Epidermal melanocyte (primary cell): Measurements from ENCODE around the gene PRDM16.
A peak's percentile ranks its signal among the peaks of the same experiment; 100 is the strongest.

Experiments
- DNase-seq: peaks from one replicate; pipeline ENCODE4 v3.0.0; 2011; ENCODE audit warnings: low spot score; ENCODE audit not compliant: insufficient read length

PRDM16 gene

GRCh38 chr1:3469849-3470649 is 401.0 kb downstream of the PRDM16 start:
- DNase-seq = no peak

DNA sequence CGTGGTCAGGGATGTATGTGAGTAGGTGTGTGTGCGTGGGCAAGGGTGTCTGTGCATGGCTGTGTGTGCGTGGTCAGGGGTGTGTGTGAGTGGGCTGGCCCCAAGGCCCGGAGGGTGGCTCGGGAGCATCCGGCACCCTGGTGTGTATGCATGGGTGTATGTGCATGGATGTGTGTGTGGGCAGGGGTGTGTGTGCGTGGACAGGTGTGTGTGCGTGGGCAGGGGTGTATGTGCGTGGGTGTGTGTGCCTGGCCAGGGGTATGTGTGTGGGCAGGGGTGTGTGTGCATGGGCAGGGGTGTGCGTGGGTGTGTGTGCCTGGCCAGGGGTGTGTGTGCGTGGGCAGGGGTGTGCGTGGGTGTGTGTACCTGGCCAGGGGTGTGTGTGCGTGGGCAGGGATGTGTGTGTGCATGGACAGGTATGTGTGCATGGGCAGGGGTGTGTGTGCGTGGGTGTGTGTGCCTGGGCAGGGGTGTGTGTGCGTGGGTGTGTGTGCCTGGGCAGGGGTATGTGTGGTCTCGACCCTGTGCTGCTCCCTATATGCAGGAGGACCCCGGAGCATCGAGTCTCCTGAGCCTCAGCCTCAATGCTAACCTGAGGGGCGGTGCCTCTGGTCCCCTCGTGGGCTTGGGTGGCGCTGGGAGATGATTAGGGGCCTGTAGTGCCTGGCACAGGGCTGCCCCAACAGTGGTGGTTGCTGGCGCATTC is 401.8 kb downstream of the PRDM16 start:
- no peak for DNase-seq

DNA sequence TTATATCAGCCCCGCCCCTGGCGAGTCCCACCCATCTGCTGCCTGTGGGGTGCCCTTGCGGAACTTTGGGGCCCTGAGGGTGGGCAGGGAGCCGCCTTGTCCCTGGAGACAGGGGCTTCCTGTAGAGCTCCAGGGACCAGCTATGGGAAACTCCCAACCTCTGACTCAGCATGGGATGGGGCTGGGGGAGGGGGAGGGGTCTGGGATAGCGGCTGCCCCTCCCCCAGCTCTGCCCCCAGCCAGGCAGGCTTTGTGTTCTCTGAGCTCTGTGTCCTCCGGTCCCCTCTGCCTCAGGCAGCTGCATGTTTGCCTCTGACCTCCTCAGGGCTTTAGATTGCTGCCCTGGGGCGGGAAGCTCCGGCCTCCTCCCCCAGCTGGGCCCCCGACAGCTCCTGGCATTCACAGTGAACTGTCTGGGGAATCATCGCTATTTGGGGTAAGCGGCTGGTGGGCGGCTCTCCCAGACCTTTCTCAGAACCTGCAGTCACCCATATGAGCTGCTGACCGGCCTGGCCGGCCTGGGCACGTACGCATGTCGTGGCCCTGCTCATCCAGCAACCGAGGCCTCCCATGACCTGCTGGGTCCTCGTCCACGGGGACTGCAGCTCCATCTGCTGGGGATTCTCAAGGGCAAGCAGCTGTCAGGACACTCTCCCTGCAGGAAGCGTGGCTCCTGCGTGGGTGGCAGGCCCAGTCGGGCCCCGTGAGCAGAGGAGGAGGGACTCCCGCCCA is 402.5 kb downstream of the PRDM16 start:
- peak; percentile 56 for DNase-seq

DNA sequence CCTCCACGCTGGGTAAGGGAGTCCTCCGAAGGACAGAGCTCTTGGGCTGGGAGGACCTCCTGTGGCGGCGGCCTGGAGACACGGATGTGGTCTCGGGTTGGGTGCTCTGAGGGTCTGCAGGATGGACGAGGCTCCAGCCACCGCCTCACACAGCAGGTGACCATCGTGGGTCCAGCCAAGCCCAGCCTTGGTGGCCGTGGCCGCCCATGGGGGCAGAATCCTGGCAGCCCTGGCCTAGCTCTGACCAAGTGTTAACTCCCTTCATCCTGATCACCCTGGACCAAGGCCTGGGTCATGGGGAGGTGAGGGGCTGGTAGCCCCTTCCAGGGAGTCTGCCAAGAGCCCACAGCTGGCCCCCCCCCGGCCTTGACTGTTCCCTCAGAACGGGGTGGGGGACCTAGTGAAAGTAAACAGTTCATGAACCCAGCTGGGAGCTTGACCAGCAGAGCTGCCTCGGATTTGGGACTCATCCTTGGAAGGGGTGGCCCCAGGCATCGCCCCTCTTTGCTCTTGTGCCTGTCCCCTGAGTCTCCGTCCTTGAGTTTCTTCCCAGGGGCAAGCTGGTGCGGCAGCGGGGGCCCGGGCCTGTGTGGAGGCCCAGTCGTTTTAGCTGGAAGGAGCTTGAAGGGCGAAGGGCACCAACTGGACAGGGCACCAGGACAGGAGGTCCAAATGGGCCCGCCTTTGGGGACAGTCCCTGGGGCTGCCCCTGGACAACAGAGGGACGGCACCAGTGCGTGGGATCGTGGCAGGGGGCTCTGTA is 403.3 kb downstream of the PRDM16 start:
- no peak for DNase-seq

- DNase-seq = no peak
Measured at GRCh38 chr1:3472906-3473305, 403.9 kb downstream of the PRDM16 start.

- DNase-seq = peak; percentile 42
Measured at GRCh38 chr1:3473381-3473844, 404.4 kb downstream of the PRDM16 start.

- DNase-seq = no peak
Measured at GRCh38 chr1:3474016-3474415, 405.0 kb downstream of the PRDM16 start.

- no peak for DNase-seq
Measured at GRCh38 chr1:3474421-3474820, 405.4 kb downstream of the PRDM16 start.

GRCh38 chr1:3475839-3476573 is 407.0 kb downstream of the PRDM16 start:
- no peak for DNase-seq

- no peak for DNase-seq
Measured at GRCh38 chr1:3476666-3477065, 407.7 kb downstream of the PRDM16 start.

- no peak for DNase-seq
Measured at GRCh38 chr1:3477241-3477995, 408.4 kb downstream of the PRDM16 start.

- no peak for DNase-seq
Measured at GRCh38 chr1:3478187-3478586, 409.2 kb downstream of the PRDM16 start.

GRCh38 chr1:3479511-3480368 is 410.7 kb downstream of the PRDM16 start:
- DNase-seq = no peak

DNA sequence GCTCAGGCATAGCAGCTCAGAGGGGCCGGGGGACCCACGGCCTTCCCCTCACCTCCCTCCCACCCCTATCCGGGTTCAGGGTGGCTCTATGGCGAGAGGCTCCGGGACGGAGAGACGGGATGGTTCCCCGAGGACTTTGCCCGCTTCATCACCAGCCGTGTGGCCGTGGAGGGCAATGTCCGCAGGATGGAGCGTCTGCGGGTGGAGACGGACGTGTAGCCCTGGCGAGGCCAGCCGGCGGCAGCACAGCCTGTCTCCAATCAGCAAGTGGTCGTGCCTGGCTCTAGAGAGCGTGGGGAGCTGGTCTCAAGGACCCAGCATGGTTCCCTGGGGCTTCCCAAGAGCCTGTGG is 411.3 kb downstream of the PRDM16 start:
- no peak for DNase-seq

GRCh38 chr1:3481046-3481445 is 412.0 kb downstream of the PRDM16 start:
- DNase-seq = no peak

DNA sequence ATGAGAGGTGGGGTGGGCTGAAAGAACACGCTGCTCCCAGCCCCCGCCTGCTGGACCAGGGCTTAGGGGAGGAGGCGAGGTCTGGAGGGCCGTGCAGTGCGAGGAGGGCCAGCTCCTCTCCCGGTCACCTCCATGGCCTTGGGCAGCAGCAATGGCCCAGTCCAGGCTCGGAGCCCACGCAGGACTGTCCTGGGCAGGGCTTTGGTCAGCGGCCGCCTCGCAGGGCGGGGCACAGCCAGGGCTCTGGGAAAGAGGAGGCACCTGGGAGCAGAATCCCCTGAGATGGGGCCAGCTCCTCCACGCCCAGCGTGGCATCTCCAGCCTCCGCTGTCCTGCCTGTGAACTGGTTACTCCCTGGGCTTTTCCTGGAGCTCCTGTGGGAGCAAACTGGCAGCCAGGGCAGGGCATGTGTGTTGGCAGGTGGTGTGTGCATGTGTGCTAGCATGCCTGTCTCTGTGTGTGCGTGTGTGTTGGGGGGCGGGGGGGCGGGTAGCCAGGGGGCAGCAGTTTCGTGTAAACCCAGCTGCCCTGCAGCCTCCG is 412.9 kb downstream of the PRDM16 start:
- DNase-seq = no peak

DNA sequence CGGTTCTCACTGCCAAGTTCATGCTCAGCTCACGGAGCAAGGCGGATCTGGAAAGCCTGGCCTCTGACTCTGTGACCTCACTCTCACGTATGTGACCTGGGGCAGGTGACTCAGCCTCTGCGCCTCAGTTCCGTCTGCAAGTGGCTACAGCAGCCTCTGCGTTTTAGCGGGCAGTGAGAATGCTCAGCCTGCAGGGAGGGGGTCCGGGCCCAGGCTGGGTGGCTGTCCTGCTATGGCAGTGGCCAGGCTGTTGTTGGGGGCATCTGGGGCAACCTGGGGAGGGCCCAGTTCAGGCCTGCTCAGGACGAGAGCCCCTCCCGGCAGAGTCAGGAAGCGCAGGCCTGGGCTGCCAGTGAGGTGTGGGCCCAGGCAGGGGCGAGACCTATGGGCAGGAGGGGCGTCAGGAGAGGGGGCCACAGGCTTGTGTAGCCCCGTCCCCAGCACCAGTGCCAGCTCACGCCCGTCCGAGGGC is 413.4 kb downstream of the PRDM16 start:
- DNase-seq = no peak

DNA sequence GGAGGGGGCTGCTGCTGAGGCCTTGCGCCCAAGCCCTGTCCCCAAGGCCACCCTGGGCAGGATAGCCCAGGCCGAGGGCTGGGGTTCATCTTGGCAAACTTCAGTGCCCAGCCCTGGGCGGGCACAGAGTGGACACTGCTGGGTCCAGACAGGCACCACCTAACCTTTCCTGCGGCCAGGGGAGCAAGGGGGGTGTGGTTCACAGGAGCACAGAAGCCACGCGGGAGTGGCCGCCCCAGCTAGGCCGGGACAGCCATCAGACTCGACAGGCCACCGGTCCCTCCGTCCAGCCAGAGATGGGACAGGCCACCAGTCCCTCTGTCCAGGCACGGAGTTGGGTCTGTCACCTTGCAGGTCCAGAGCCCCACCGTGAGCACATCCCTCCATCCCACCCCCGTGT is 414.4 kb downstream of the PRDM16 start:
- DNase-seq = no peak
